Measurements from ENCODE around the gene ANO10. TPM values are rescaled to one million over a fixed set of nuclear protein-coding genes. Genes with fewer than 3 reads are reported as not detected.
"Not testable (repeated sequence)": the region's sequence is repeated elsewhere in the genome, so short reads cannot be mapped to it uniquely, and the experiment has no call there.

The ANO10 gene
- total RNA-seq, 1 experiment from 2014 or later: 30.6 TPM

DNA sequence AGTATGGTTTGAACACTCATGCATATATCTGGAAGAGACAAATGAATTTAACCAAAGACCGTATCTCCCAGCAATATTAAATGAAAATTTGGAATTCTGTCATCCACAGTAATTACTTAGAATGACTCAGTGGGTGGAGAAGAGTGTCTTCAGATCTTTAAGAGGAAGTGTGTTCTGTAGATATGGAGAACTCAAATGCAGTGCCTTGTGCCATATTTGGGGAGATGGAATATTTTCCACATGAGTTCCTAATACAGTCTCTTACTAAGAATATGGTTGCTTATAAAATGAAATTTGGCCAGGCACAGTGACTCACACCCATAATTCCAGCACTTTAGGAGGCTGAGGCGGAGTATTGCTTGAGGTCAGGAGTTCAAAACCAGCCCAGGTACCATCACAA lies 40.5 kb downstream of the ANO10 start:
- DNase-seq (ENCODE audit: low read depth): peak; percentile 21

DNA sequence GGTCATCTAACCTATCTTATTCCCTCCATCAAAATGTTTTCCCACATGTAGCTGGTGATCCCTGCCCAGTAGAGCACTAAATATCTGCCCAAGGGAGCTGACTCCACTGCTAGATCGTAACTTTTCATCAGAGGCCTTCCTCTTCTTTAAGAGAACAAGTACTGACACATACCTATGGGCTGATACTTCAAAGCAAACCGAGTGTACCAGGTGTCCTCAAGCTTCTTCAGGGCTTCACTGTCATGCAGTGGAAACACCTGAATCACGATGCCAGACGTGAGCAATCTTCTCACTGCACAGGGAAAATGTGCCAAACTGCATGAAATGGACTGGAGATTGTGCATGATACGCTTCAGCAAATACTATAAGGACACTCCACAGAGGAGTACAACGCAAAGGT lies 41.6 kb downstream of the ANO10 start:
- DNase-seq (ENCODE audit: low read depth): no peak

DNA sequence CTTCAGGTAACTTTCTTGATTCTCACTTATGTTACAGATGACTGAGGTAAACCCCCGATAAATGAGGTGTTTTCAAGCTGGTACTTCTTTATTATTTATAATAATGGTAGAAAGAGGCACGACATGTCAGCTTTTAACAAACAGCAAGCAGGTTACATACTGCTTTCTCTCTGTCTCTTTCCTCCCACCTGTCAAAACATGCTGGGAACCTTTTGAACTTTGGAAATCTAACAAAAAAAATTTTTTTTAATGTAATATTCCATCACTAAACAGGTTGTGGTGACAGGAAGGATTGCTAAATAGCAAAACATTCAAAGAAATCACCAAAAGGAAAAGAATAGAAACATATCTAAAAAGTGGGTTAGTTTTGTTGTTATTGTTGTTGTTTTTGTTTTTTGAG lies 48.2 kb downstream of the ANO10 start:
- no peak for DNase-seq (ENCODE audit: low read depth)

DNA sequence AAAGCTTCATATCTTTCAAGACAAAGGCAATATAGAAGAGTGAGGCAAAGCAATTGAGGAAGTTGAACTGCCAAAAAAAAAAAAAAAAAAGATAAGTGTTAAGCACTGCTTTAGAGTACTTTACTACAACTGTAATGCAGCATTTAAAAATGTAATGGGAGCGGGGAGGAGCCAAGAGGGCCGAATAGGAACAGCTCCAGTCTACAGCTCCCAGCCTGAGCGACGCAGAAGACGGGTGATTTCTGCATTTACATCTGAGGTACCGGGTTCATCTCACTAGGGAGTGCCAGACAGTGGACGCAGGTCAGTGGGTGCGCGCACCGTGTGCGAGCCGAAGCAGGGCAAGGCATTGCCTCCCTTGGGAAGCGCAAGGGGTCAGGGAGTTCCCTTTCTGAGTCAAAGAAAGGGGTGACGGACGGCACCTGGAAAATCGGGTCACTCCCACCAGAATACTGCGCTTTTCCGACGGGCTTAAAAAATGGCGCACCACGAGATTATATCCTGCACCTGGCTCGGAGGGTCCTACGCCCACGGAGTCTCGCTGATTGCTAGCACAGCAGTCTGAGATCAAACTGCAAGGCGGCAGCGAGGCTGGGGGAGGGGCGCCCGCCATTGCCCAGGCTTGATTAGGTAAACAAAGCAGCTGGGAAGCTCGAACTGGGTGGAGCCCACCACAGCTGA lies 56.0 kb downstream of the ANO10 start:
- DNase-seq (ENCODE audit: low read depth): not testable (repeated sequence)

DNA sequence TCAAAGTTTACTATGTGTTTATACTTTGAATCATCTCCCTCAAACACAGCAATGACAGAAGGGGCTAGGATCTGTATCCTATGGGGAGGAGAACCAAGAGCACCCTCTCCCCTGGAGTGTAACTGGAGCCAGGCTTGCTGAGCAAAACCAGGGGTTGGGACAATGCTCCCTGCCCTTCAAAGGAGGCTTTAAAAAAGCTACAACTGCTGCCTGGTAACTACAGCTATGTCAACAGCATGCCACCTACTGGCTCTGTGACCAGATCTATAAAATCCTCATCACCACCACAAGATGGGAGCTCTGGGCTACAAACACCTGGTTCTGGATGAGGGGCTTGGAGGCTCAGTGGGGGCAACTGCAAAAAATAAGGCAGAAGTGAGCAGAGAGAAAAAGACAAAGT lies 61.9 kb downstream of the ANO10 start:
- no peak for DNase-seq (ENCODE audit: low read depth)

DNA sequence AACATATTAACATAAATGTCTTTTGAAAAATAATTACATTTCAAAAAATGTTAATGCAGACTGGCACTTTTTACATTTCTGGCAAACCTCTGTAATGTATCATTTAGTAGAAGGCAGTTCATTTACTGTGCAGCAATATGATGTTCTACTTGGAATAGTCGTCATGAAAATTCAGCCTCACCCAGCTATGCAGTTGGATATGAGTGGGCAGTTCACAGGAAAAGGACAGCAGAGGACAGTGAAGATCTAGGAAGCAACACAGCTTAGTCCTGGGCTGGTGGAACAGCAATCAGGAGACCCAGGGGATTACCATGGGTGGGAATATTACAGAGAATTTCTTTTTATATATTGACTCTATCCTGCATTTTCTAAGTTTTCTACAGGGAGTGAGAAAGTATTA lies 63.6 kb downstream of the ANO10 start:
- no peak for DNase-seq (ENCODE audit: low read depth)

DNA sequence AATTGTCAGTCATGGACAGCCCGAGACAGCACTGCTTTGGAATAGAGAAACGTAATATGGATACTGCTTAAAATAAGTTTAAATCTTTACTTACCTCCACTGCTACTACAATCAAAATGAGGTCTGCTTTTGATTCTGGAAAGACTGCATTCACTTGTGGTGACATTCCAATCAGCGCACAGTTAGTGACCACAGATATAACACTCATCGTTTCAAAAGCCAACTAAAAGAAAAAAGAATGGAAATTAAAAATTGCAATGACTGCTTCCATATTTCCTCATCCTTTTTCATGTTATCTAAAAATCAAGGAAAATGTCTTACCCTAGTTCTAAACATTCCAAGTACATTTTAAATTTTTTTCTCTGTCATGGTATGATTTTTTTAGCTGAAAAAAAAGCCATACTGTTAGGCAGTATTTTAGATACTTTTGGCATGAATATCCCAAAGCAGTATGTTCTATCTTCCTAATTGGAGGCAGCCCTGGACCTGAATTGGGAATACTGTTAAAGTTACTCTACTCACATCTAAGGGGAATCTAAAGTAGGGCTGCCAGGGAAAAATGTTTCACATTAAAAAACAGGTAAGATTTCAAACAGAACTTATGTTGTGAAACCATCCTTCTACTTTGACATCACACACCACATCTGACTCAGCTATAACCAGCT lies 72.1 kb downstream of the ANO10 start:
- DNase-seq (ENCODE audit: low read depth): peak; percentile 2

DNA sequence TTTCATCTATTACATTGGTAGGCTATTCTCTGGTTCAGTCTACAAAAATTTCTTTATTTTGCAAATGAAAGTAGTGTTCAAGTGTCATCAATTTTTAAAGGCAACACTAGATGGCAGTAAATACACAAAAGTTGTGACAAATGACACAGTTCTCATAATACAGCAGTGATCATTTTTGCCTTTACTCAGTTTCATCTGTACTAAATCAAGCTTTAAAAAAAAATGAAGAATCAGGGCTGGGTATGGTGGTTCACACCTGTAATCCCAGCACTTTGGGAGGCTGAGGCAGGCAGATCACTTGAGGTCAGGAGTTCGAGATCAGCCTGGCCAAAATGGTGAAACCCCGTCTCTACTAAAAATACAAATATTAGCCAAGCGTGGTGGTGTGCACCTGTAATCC lies 77.5 kb downstream of the ANO10 start:
- peak; percentile 52 for DNase-seq (ENCODE audit: low read depth)

DNA sequence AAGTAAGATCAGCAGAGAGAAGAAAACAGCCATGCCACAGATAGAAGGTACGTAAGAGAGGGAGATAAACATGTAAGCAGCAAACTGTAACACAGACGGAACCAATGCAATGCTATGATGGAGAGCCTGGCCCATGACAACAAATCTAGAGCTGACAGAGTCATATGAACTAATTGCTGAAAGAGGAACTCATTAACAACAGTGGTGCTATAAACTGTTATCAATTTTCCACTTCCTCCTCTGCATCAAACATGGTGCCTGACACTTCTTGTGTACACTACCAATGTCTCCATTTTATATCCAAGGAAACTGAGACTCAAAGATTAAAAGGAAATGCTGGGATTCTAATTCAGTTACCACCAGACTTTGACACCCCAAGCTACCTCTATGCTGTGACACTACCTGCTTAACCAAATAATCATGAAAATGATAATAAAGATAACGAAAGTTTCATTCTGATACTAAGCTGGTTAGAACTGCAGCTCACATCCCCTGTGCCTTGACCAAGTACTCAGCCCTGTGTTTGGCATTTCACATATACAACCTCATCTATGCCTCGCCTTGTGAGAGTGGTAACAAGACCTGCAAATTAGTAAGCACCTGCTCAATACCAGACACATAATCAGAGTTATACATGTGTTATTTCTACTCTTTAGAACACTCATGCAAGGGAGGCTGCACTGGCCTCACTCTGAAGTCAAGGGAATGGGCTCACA lies 79.3 kb downstream of the ANO10 start:
- DNase-seq (ENCODE audit: low read depth): no peak

DNA sequence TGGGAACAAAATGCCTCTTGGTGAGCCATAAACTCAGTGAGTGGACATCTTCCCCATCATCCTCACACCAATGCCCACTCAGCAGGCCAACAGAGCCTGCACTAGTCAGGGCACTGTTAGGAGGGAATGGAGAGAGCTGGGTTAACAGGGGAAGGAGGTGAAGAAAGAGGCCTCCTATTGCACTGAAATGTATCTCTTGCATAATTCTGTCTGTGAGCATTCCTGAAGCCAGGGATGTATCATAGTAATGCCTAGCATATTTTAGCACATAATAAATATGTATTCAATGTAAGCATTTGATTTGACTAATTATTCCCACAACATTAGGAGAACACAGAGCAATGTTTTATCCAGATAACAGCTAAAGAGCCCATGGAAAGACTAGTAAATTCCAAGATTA lies 81.2 kb downstream of the ANO10 start:
- DNase-seq (ENCODE audit: low read depth): no peak

DNA sequence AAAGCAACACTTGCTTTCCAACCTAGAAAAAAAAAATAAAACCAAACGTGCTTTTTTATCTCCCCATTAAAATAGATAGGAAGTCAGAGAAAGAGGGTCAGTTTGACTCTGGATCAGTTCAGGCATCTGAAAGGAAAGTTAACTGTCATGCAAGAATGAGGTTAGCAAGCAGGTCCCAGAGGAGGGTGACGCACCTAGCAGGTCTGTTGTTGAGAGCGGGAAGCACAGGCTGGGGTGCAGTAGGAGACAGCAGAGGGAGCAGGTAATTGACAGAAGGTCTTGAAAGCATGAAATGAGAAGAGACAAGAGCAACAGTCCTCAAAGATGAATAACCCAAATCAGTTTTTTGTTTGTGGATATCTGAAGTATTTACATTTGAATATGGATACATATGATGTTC lies 82.5 kb downstream of the ANO10 start:
- no peak for DNase-seq (ENCODE audit: low read depth)

DNA sequence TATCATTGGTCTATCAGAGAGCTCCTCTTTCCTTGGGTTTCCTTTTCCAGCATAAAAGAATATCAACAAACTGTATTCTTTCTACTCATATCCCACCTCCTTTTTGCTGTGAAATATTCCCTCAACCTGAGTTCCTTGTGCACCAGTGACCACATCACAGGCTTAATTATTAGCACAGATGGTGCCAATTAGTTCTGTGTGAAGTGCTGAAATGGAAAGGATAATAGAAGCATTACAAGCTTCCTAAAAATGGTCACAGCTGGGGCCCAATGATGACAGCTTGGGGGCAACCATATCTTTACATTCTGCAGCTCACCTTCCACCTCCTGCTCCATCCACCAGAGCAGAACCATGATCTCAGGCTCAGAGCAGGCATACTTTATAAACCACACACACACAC lies 84.6 kb downstream of the ANO10 start:
- no peak for DNase-seq (ENCODE audit: low read depth)

DNA sequence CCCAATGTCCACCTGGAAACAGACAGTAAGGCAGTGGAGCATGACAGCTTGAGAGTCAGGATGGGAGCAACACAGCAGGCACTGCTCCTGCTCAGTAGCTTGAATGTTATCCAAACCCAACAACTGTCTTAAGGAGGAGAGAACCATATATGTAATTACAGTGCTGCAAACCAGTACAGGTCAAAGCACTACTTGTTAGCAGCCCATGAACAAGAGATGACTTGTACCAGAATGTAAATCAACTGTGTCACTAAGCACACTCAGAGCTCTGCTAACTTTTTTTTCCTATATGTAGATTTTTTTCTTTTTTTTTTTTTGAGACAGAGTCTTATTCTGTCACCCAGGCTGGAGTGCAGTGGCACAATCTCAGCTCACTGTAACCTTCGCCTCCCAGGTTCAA lies 87.1 kb downstream of the ANO10 start:
- no peak for DNase-seq (ENCODE audit: low read depth)

DNA sequence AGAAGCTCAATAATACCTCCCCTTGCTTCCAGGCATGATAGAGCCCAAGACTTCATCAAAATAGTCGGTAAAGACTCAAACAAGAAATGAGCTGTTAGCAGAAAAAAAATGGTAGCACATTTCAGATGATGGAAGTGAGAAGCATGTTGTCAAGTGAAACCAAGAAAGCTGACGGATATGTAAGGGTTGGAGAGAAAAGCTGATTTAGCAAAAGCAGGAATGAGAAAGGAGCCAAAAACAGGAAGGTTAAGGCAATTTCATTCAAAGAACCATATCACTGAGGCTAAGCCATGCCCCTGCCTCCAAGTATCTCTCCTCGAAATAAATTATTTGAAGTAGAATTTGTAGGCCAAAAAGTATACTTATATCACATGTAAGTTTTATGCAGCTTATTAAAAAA lies 88.8 kb downstream of the ANO10 start:
- no peak for DNase-seq (ENCODE audit: low read depth)

DNA sequence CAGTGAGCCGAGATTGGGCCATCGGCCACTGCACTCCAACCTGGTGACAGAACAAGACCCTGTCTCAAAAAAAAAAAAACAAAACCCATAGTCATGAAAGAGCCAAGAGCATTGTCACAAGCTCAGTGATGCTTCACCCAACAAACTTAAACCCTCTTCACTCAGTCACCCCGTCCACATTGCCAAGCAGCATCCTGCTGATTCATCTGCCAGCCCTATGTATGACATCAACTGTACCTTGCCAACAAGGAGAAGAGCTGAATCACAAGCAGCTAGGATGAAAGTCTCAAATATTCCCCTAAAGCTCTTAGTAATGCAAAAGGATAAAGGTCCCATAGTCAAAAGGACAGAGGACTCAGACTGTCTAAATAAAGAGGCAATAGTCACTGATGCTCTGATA lies 90.0 kb downstream of the ANO10 start:
- peak; percentile 74 for DNase-seq (ENCODE audit: low read depth)

DNA sequence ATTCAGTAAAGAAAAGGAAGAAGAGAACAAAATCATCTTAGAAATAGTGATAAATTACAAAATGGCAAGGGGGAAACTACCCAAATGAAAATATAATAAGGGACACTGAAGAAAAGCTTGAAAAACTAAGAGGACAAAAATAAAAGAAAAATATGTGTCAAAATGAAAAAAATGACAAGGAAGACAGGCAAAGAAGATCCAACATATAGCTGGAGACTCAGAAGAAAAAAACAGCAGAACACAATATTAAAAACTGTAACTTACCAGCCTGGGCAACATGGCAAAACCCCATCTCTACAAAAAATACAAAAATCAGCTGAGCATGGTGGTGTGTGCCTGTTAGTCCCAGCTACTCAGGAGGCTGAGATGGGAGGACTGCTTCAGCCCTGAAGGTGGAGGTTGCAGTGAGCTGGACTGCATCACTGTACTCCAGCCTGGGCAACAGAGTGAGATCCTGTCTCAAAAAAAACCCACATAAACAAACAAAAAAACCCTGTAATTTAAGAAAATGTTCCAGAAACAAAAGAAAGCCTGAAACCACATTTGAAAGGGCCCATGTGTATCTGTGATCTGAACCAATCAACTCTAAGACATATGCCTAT lies 93.2 kb downstream of the ANO10 start:
- DNase-seq (ENCODE audit: low read depth): no peak

DNA sequence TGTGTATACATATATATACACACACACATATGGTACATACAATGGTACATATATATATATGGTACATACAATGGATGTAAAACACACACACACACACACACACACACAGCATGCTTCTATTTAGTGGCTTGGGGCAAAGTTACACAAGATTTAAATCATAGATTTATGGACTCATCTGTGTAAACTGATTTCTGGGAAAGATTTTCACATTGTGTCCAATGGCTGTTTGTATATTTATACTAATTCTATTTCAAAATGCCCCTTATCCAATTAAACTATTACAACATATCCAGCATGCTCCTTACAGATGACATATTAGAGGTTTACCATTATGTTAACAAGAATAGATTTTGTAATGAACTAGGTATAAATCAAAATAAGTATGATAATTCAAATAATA lies 94.9 kb downstream of the ANO10 start:
- no peak for DNase-seq (ENCODE audit: low read depth)

DNA sequence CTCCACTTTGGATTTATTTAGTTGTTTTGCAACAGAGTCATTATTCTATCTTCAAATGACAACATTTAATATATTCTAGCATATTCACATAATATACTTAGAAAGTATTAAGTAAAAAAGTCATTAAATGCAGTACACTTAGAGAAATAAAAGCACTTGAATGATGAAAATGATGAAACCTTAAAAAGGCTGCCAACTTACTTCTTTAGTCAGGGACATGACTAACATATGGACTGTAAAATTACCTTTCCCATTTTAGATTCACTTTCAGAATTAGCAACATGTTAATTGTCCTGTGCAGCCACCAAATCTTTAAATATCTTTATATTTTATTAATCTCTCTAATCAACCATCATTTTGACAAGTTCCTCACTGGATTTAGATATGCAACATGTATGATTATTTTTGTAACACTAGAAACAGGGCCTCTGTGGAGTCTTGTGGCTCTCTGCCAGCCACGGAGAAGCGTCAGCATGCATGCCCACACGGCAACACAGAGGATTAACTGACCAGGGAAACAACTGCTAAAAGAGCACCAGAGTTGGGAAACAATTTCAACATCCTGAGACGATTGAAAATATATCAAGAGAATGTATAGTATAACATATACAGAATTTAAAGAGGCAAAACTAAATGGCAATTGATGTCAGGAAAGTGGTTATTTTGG lies 95.7 kb downstream of the ANO10 start:
- no peak for DNase-seq (ENCODE audit: low read depth)

DNA sequence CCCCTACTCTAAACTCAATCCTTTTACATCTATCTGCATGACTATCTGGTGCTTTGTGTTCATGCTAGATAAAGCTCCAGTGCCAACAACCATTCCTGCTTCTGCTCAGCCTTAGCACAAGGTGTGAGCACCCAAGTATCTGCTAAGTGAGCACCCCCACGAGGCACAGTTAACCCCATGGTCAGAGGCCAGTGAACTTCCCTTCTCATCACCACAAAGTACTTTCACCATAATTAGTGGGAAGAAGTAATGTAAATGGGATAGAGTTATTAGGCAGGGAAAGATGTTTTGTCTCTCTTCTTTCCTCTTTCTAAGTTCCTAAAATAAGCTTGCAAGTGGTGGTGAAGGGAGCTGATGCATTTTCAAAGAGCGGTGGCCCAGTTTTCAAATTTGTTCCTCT lies 96.4 kb downstream of the ANO10 start:
- no peak for DNase-seq (ENCODE audit: low read depth)

DNA sequence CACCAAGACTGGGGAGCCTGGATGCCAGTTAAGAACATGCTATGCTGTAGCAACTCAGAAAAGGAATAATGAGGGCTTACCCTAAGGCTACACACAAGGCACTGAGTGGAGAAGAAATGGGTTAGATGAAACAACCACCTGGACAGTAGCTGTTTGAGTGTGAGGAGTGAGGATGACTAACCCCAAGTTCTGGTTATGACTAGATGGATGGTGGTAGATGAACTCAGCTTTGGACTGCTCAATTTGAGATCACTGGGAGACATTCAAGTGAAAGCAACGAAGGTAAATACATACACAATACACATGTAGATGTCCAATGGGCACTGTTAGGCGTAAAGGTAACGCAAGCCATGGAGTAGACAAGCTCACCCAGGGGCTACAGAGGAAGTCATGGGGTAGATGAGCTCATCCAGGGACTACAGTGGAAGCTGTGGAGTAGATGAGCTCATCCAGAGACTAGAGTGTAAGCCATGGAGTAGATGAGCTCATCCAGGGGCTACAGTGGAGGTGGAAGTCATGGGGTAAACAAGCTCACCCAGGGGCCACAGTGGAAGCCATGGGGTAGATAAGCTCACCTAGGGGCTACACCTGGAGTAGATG lies 98.3 kb downstream of the ANO10 start:
- peak; percentile 19 for DNase-seq (ENCODE audit: low read depth)

DNA sequence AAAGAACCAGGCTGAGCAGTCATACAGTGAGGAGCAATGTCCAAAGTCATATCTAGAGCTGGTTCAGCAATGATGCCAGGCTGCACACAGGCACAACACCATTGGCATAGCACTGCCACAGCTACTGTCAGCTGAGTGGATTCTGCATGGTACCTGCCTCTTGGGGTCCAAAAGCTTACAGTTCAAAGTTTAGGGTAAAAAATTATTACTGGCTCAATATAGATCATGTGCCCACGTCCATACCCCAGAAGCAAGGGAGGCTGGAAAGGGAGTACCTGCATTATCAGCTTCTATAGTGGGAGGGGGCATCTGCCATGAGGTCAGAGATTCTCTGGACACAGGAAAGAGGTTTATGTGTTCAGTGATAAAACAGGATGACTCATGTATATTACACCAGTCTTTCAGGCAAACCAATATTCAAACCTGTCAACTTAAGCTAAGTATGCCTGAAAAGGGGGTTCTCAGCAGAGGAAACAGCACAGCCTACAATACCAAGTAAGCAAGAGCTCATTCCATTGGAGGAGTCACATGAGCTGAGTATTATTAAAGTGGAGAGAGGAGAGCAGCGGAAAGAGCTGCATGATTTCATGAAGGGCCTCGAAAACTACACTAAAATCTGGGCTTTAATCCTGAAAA lies 99.0 kb downstream of the ANO10 start:
- DNase-seq (ENCODE audit: low read depth): peak; percentile 13

All from M059J (cell line).